Testis (tissue), 2 donors: ENCODE measurements around the gene KMT5B.

ENCODE experiments used
- POLR2A ChIP-seq: fragments of 450-650 bp; IDR thresholded peaks from one replicate; pipeline ENCODE4 v1.6.1; 2017; ENCODE audit warnings: antibody characterized with exemption, mild to moderate bottlenecking, moderate library complexity
- TF ChIP-seq, protein P1 (sequence below), 3 experiments: fragments of 450-650 bp in 2 of 3; fragments of 200-600 bp in 1 of 3; sonication (generic) in 1 of 3; IDR thresholded peaks; one replicate each; pipeline ENCODE4 v1.5.1; 2016 to 2019; ENCODE audit warnings: antibody characterized with exemption in 3 of 3, mild to moderate bottlenecking in 2 of 3, moderate library complexity in 1 of 3

DNA sequence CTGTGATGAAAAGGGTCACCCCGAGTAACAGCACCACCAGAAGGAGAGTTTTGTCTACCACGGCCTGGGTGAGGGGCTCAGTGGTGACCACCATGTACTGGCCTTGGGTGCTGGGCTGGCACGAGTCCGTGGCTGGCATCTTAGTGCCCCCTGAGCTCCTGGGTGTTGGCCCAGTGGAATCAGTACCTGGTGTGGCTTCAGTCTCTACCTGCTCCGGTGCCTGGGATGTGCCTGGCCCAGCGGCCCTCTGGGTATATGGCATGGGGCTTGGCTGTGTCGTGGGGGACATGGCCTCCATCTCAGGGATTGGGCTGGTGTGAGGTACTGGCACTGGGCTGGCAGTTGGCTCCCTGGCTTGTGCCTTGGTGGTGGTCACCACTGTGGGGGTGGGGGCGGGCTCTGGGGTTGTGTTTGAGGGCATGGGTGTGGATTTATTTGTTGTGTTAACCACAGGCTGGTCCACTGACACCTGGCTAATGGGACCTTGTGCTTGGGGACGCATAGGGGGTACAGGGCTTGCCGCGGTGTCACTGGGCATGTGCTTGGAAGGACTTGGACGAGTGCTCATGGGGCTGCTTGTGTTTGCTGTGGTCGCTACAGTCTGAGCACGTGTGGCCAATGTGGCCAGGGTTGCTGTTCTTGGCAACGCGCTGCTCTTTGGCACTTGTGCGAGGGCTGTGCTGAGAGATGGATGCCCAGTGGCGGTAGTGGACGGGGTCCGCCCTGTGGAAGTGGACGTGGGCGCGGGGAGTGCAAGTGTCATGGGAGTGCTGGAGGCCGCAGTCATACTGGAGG lies 48.9 kb upstream of the KMT5B start:
- TF ChIP-seq, protein P1, sequence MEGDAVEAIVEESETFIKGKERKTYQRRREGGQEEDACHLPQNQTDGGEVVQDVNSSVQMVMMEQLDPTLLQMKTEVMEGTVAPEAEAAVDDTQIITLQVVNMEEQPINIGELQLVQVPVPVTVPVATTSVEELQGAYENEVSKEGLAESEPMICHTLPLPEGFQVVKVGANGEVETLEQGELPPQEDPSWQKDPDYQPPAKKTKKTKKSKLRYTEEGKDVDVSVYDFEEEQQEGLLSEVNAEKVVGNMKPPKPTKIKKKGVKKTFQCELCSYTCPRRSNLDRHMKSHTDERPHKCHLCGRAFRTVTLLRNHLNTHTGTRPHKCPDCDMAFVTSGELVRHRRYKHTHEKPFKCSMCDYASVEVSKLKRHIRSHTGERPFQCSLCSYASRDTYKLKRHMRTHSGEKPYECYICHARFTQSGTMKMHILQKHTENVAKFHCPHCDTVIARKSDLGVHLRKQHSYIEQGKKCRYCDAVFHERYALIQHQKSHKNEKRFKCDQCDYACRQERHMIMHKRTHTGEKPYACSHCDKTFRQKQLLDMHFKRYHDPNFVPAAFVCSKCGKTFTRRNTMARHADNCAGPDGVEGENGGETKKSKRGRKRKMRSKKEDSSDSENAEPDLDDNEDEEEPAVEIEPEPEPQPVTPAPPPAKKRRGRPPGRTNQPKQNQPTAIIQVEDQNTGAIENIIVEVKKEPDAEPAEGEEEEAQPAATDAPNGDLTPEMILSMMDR (IDR thresholded peaks at IDR 0.05), result no peak
- no peak for TF ChIP-seq POLR2A
